ENCODE results near the gene PLCD3. TPM values are rescaled to one million over a fixed set of nuclear protein-coding genes. Genes with fewer than 3 reads are reported as not detected.

The PLCD3 gene
- total and polyA plus RNA-seq, 2 donors, result 0.66 to 9.1 TPM

DNA sequence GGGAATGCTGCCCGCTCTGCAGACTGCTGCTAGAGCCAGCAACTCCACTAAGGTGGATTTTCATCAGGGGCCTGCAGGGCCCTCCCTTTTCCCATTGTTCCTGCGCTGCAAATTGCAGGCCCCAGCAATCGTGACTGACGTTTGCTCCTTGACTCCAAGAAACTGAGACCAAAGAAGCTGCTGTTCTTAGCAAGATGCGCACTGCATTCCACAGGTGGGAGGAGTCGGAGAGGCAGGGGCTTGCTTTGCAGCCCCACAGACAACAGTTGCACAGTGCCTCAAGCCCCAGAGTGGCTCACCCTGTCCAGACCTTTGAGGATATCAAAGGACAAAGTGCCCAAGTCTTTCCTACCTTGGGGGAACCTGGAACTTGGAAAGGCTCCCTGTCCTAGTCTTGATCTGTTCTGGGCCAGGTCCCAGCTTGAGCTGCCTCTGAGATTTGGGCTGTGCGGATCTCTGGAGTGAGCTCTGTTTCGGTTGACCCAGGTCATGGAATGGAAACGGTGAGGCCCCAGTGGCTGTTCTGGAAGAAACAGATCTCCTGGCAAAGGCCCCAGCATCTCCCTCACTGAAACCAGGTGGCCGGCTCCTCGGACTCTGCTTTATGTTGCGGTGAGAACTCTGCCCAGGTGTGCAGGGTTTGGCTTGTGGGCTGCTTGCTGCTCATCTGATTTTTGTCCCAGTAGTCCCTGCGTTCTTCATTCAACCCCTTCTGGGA lies 24.9 kb downstream of the PLCD3 start:
- Histone ChIP-seq H3K4me3 (ENCODE audit: low read length in 2 of 2) (no peak overlapping the region), H3K27me3 (ENCODE audit: control insufficient read depth in 2 of 2, insufficient read depth in 1 of 2, low read length in 1 of 2) (no peaks in the 10 kb centered on the region), H3K27ac (ENCODE audit: low read depth in 1 of 2, low read length in 1 of 2) (no peak overlapping the region), H3K36me3 (ENCODE audit: control insufficient read depth in 2 of 2, insufficient read depth in 2 of 2, low read length in 1 of 2) (peaks cover 67 to 68% of the 10 kb centered on the region in 2 donors), H3K4me1 (ENCODE audit: control insufficient read depth in 2 of 2, insufficient read depth in 2 of 2, low read length in 2 of 2) (peaks cover 0 to 10% of the 10 kb centered on the region in 2 donors), H3K9me3 (ENCODE audit: control insufficient read depth in 2 of 2, insufficient read depth in 1 of 2, low read length in 1 of 2) (no peaks in the 10 kb centered on the region)
- DNase-seq (ENCODE audit: low read depth in 6 of 9, low spot score in 9 of 9), result no peak
- 92% methylated on average over 13 of the region's 13 CpGs for WGBS

DNA sequence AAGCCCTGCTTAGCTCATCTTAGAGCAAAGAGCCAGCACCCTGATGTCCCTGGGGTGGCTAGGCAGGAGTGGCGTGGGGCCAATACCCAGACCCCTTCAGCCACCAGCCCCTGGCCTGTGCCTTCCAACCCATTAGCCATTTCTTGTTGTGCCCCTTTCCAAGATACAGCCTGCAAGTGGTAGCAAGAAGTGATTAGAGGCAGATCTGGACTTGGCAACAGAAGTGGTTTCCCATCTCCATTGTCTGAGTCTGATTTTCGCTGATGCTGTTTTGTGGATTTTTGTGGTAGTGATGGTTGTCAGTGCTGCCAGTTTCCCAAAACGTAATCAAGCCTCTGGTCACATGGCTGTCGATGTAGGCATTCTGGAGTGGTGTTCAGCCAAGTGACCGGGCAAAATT lies 25.7 kb downstream of the PLCD3 start:
- Histone ChIP-seq H3K36me3 (ENCODE audit: control insufficient read depth in 2 of 2, insufficient read depth in 2 of 2, low read length in 1 of 2) (peaks cover 76 to 77% of the 10 kb centered on the region in 2 donors), H3K27me3 (ENCODE audit: control insufficient read depth in 2 of 2, insufficient read depth in 1 of 2, low read length in 1 of 2) (no peaks in the 10 kb centered on the region), H3K4me1 (ENCODE audit: control insufficient read depth in 2 of 2, insufficient read depth in 2 of 2, low read length in 2 of 2) (peaks cover 0 to 10% of the 10 kb centered on the region in 2 donors), H3K27ac (ENCODE audit: low read depth in 1 of 2, low read length in 1 of 2) (no peak overlapping the region), H3K4me3 (ENCODE audit: low read length in 2 of 2) (no peak overlapping the region), H3K9me3 (ENCODE audit: control insufficient read depth in 2 of 2, insufficient read depth in 1 of 2, low read length in 1 of 2) (no peaks in the 10 kb centered on the region)
- no peak for DNase-seq (ENCODE audit: low read depth in 6 of 9, low spot score in 9 of 9)
- 96% methylated on average over 5 of the region's 5 CpGs for WGBS

DNA sequence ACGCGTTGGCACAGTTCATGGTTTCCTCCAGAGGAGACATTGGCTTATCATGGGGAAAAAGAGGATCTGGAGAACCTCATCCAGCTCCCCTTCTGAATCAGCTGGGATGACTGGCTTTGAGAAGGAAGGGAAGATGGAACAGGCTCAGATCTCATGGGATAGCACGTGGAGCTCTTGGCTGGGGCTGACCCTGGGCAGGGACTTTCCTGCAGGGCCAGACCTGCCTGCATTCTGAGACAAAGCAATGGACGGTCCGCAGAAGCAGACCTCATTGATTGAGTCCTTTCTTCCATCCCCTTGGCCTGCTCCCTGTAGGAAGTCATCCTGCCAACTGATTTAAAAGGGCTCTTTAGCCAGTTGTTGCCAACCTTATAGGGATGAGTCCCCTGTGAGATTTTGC lies 26.2 kb downstream of the PLCD3 start:
- no peaks in the 10 kb centered on the region for H3K27me3 ChIP-seq (ENCODE audit: control insufficient read depth in 2 of 2, insufficient read depth in 1 of 2, low read length in 1 of 2)
- H3K36me3 ChIP-seq (ENCODE audit: control insufficient read depth in 2 of 2, insufficient read depth in 2 of 2, low read length in 1 of 2), result peaks cover 81 to 82% of the 10 kb centered on the region in 2 donors
- H3K4me3 ChIP-seq (ENCODE audit: low read length in 2 of 2), result no peak overlapping the region
- DNase-seq (ENCODE audit: low read depth in 6 of 9, low spot score in 9 of 9), result no peak
- 94% methylated on average over 5 of the region's 5 CpGs for WGBS
- H3K4me1 ChIP-seq (ENCODE audit: control insufficient read depth in 2 of 2, insufficient read depth in 2 of 2, low read length in 2 of 2), result peaks cover 0 to 10% of the 10 kb centered on the region in 2 donors
- no peak overlapping the region for H3K27ac ChIP-seq (ENCODE audit: low read depth in 1 of 2, low read length in 1 of 2)
- no peaks in the 10 kb centered on the region for H3K9me3 ChIP-seq (ENCODE audit: control insufficient read depth in 2 of 2, insufficient read depth in 1 of 2, low read length in 1 of 2)

DNA sequence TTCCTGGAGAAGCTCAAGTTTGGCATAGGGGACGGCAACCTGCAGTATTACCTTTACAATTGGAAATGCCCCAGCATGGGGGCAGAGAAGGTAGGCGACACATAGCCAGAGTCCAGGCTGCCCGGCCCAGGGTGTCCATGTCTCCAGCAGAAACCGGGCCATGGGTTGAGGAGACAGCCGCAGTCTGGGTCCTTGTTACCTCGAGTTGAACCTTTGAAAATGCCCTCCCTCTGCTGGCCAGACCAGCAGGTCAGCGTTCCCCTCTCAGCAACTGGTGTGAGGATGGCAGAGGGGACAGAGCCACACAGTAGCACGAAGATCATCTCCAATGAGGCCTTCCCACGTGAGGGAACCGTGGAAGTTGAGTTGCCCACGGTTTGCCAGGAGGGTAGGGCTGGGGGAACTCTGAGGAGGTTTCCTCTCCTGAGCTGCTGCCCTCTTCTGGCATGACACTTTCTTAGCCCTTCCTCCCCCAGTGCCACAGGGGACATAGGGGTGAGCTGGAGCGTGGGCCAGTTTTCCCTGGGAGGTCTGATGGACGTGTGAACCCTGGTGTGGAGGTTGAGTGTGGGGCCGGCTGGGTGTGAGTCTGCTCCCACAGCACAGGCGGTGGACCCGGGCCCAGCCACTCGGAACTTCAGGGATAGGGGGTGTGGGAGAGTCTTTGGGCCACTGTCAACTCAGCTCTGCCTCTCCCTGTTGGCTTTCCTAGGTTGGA lies 27.2 kb downstream of the PLCD3 start:
- H3K27me3 ChIP-seq (ENCODE audit: control insufficient read depth in 2 of 2, insufficient read depth in 1 of 2, low read length in 1 of 2), result no peaks in the 10 kb centered on the region
- H3K4me1 ChIP-seq (ENCODE audit: control insufficient read depth in 2 of 2, insufficient read depth in 2 of 2, low read length in 2 of 2), result peaks cover 0 to 10% of the 10 kb centered on the region in 2 donors

GRCh38 chr17:45104497-45104896 lies 27.8 kb downstream of the PLCD3 start:
- Histone ChIP-seq H3K36me3 (ENCODE audit: control insufficient read depth in 2 of 2, insufficient read depth in 2 of 2, low read length in 1 of 2) (peaks cover 86 to 87% of the 10 kb centered on the region in 2 donors), H3K27me3 (ENCODE audit: control insufficient read depth in 2 of 2, insufficient read depth in 1 of 2, low read length in 1 of 2) (no peaks in the 10 kb centered on the region), H3K9me3 (ENCODE audit: control insufficient read depth in 2 of 2, insufficient read depth in 1 of 2, low read length in 1 of 2) (no peaks in the 10 kb centered on the region), H3K27ac (ENCODE audit: low read depth in 1 of 2, low read length in 1 of 2) (no peak overlapping the region), H3K4me3 (ENCODE audit: low read length in 2 of 2) (no peak overlapping the region), H3K4me1 (ENCODE audit: control insufficient read depth in 2 of 2, insufficient read depth in 2 of 2, low read length in 2 of 2) (peaks cover 0 to 10% of the 10 kb centered on the region in 2 donors)
- DNase-seq (ENCODE audit: low read depth in 6 of 9, low spot score in 9 of 9), result no peak
- WGBS, result 98% methylated on average over 6 of the region's 6 CpGs

More for the DNA sequence above, 27.2 kb downstream of the PLCD3 start:
- WGBS, result 96% methylated on average over 17 of the region's 17 CpGs
- H3K9me3 ChIP-seq (ENCODE audit: control insufficient read depth in 2 of 2, insufficient read depth in 1 of 2, low read length in 1 of 2), result no peaks in the 10 kb centered on the region
- H3K27ac ChIP-seq (ENCODE audit: low read depth in 1 of 2, low read length in 1 of 2), result no peak overlapping the region
- no peak for DNase-seq (ENCODE audit: low read depth in 6 of 9, low spot score in 9 of 9)
- peaks cover 81 to 82% of the 10 kb centered on the region in 2 donors for H3K36me3 ChIP-seq (ENCODE audit: control insufficient read depth in 2 of 2, insufficient read depth in 2 of 2, low read length in 1 of 2)
- H3K4me3 ChIP-seq (ENCODE audit: low read length in 2 of 2), result no peak overlapping the region

- 98% methylated on average over 8 of the region's 8 CpGs for WGBS
- Histone ChIP-seq H3K4me1 (ENCODE audit: control insufficient read depth in 2 of 2, insufficient read depth in 2 of 2, low read length in 2 of 2) (peaks cover 0 to 8% of the 10 kb centered on the region in 2 donors), H3K9me3 (ENCODE audit: control insufficient read depth in 2 of 2, insufficient read depth in 1 of 2, low read length in 1 of 2) (no peaks in the 10 kb centered on the region), H3K36me3 (ENCODE audit: control insufficient read depth in 2 of 2, insufficient read depth in 2 of 2, low read length in 1 of 2) (peaks cover 88 to 89% of the 10 kb centered on the region in 2 donors), H3K4me3 (ENCODE audit: low read length in 2 of 2) (no peak overlapping the region), H3K27me3 (ENCODE audit: control insufficient read depth in 2 of 2, insufficient read depth in 1 of 2, low read length in 1 of 2) (no peaks in the 10 kb centered on the region), H3K27ac (ENCODE audit: low read depth in 1 of 2, low read length in 1 of 2) (no peak overlapping the region)
- DNase-seq (ENCODE audit: low read depth in 6 of 9, low spot score in 9 of 9), result no peak
These were observed 28.3 kb downstream of the PLCD3 start for GRCh38 chr17:45104029-45104428.

DNA sequence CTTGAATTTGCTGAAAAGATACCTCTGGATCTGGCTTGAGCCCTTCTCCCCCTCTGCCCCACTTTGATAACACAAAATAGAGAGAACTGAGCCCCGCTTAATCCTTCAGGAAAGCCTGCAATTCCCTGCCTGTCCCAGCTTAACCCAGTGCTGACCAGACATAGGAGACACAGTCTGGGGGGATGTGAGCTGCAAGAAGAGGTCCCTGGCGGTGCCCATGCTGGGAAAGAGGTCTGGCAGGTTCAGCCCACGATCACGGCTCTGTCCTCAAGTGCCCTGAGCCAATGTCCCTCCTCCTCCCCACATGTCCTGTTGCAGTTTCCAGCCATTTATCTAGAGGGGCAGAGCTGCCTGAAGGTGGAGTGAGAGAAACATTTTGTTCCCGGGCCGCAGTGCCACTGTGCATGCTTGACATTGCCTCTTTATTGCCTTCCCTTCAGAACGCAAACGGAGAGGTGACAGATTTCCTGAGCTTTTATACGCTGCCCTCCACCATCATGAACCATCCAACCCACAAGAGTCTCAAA lies 29.0 kb downstream of the PLCD3 start:
- DNase-seq (ENCODE audit: low read depth in 6 of 9, low spot score in 9 of 9), result no peak
- H3K27me3 ChIP-seq (ENCODE audit: control insufficient read depth in 2 of 2, insufficient read depth in 1 of 2, low read length in 1 of 2), result no peaks in the 10 kb centered on the region
- H3K27ac ChIP-seq (ENCODE audit: low read depth in 1 of 2, low read length in 1 of 2), result no peak overlapping the region
- no peak overlapping the region for H3K4me3 ChIP-seq (ENCODE audit: low read length in 2 of 2)
- WGBS, result 97% methylated on average over 9 of the region's 9 CpGs
- peaks cover 84 to 89% of the 10 kb centered on the region in 2 donors for H3K36me3 ChIP-seq (ENCODE audit: control insufficient read depth in 2 of 2, insufficient read depth in 2 of 2, low read length in 1 of 2)
- H3K4me1 ChIP-seq (ENCODE audit: control insufficient read depth in 2 of 2, insufficient read depth in 2 of 2, low read length in 2 of 2), result peaks cover 0 to 15% of the 10 kb centered on the region in 2 donors
- H3K9me3 ChIP-seq (ENCODE audit: control insufficient read depth in 2 of 2, insufficient read depth in 1 of 2, low read length in 1 of 2), result no peaks in the 10 kb centered on the region

DNA sequence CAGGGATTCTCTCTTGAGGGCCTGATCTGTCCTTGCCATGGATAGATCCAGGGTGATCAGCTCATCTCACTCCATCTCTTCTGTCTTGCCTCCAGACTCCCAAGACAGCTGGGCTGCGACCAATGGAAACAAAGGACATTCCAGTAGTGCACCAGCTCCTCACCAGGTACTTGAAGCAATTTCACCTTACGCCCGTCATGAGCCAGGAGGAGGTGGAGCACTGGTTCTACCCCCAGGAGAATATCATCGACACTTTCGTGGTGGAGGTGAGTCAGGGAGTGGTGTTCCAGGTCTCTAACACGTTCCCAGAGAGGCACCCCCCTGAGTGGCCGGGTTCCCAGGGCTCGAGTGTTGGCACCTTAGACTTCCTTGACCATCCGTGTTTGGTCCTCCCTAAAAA lies 29.5 kb downstream of the PLCD3 start:
- Histone ChIP-seq H3K27me3 (ENCODE audit: control insufficient read depth in 2 of 2, insufficient read depth in 1 of 2, low read length in 1 of 2) (no peaks in the 10 kb centered on the region), H3K36me3 (ENCODE audit: control insufficient read depth in 2 of 2, insufficient read depth in 2 of 2, low read length in 1 of 2) (peaks cover 84 to 89% of the 10 kb centered on the region in 2 donors), H3K4me1 (ENCODE audit: control insufficient read depth in 2 of 2, insufficient read depth in 2 of 2, low read length in 2 of 2) (peaks cover 0 to 15% of the 10 kb centered on the region in 2 donors), H3K4me3 (ENCODE audit: low read length in 2 of 2) (no peak overlapping the region), H3K9me3 (ENCODE audit: control insufficient read depth in 2 of 2, insufficient read depth in 1 of 2, low read length in 1 of 2) (no peaks in the 10 kb centered on the region), H3K27ac (ENCODE audit: low read depth in 1 of 2, low read length in 1 of 2) (no peak overlapping the region)
- 99% methylated on average over 9 of the region's 9 CpGs for WGBS
- no peak for DNase-seq (ENCODE audit: low read depth in 6 of 9, low spot score in 9 of 9)
